ENCODE results near the gene C10orf143.

C10orf143 gene

DNA sequence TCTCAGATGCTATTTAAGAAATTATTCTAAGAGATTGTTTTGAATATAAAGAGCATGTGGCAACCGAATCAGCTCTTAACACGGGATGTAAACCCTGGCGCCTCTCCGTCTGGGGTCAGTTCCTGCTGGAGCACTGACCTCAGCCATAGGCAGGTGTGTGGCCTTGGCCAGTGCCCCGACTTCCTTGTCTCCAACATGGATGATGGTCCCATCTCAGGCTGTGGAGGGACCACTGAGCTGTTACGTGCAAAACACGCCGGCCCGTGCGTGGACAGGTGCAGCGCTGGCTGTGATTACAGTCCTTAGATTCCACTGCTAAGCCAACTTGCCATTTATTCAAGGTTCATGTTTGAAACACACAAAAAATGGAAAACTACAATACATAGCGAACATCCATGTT lies 59.9 kb downstream of the C10orf143 start:
- no peak for DNase-seq

- DNase-seq, result no peak
Measured at GRCh38 chr10:130049987-130050386, 60.6 kb downstream of the C10orf143 start.

DNA sequence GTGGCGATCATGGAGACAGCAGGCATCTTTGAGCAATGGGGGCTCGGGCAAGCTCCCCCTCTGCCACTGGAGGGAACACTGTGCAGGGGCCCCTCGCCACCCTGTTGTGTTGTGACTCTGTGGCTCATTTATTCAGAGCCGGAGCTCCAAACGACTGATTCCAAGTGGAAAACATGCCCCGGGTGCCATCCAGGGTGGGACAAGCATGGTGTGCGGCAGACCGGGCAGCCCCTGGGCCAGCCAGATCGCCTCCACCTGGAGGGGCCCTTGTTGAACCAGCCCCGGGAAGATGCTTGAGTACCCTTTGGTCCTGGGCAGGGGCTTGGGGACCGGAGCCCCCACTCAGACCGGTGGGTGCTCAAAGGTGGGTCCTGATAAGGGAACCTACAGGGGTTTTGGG lies 61.4 kb downstream of the C10orf143 start:
- no peak for DNase-seq

DNA sequence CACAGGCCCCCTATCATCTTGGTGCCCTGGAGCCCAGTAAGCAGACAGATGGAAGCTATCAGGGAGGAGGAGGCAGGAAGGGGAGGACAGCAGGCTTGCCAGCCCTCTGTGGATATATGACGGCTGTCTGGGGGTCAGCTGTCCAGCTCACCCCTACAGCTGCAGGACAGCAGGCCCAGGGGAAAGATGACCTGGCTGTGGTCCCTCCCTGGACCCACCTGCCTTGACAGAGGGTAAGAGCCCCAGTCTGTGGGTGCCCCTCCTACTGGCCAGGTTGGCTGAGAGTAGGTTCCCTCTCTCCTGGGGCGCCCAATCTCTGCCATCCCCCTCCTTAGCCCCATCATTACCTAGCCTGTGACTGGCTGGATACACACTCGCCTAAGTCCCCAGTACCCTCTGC lies 62.5 kb downstream of the C10orf143 start:
- no peak for DNase-seq

- DNase-seq, result no peak
Measured at GRCh38 chr10:130047336-130047735, 63.3 kb downstream of the C10orf143 start.

DNA sequence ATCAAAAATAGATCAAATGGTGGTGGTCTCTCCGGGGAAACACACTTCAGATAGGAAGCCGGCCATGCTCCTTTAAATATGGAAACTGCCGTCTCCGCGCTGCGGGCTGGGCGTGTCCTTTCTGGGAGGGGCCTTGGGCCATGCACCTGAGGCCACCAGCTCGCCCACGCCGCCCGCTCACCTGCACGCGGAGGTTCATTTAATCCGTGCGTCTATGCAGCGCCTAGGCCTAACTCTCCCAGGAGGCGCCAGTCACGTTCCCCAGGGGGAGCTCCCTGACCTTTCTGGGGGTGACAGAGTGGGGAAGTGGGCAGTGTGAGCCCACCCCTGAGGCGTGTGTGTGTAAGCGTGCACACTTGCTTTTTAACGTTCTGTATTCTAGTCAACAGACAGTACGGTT lies 64.0 kb downstream of the C10orf143 start:
- no peak for DNase-seq

DNA sequence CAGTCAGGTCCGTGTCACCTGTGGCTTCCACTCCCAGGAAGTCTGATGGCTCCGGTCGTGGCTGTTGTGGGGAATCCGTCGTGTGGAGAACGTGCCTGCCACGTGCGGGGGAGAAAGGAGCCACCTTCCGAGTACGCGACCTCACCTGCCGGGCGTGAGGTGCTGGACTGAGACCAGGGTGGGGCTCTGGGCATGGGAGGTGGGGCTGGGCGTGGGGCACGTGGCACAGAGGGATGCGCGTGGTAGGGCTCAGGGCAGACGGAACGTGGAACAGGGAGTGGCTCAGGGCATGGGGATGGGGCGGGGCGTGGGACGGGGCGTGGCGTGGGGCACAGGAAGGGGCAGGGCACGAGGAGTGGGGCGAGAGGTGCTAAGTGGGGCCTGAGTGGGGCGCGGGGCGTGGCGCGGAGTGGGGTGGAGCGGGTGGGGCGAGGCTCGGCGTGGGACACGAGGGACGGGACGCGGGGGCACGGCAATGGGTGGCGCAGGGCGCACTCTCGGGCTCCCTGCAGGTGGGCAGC lies 64.8 kb downstream of the C10orf143 start:
- no peak for DNase-seq

DNA sequence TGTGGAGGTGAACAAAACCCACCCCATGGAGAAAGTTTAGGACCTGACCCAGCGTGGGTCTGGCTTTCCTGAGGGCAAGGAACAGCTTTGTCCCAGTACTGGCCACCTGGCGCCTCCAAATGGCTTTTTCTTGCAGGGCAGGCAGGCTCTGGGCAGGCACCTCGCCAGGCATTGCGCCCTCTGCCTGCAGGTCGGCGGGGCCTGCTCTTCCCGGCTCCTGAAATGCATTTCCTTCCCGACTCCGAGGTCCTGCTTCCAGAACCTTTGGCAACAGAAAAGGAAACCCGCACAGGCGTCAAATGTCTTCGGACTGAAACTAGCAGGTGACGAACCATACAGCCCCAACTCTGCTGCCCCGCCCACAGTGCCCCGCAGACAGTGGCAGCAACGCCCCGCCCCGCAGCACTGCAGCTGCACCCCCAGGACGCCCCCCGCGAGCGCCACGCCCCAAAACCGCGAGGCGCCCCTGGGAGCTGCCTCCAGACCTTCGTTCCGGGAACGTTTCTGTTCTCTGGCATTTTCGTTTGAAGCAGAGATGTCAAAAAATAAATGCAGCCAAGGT lies 65.5 kb downstream of the C10orf143 start:
- no peak for DNase-seq

DNA sequence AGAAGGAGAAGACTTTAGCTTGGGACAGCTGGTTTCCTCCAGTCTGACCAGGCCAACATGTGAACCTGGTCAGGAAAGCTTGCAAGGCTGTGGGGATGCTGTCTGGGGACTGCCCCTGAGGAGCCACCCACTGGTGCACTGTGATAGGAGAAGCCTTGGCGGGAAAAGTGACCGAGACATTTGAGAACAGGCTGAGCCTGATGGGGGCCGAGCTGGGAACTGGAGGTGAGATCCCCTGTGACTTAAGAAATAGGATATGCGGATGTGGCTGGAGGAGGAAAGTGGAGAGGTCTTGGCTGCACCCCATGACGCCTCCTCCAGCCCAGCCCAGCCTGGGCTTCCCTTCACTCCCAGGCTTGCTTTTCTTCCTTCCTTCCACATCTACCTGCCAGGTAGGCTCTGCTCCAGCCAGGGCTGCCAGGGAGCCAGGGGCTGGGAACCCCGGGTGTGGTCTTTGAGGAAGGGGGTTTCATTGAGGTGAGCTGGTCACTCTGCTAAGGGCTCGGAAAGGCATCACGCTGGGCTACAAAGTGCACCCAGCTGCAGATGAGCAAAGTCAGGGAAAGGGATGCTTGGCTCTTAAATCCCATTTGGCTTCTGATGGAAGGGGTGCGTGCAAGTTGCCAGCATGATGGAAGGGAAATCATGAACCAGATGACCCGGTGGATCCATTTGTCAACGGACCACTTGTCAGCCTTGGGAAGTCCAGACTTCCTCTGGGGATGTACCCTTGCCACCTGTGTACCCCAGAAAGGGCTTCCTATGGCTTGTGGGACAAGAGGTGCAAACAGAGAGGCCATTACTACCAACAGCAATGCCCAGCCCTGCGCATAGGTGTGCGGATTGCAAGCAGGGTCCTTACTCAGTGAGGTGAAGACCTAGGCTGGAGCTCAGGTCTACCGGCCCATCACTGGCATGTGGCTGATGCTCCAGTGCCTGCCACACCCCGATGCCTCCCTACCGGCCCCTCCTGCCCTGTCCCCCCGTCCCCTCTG lies 66.3 kb downstream of the C10orf143 start:
- no peak for DNase-seq

DNA sequence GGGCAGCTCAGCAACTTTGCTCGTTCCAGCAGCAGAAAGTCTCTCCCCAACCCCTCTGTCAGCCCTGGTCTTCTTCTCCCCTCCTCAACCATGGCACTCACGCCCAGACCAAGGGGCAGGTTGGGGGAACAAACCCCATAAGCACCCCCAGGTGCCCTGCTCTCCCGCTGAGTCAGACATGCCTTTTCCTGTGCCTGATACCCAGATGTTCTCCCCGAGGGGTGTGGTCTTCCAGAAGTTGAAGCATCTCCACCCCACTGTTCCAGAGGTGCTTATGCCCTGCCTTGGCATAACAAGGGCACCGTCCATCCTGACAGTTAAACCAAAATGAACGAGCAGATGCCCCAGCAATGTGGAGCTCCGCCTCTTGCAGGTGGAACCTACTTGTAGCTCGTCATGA lies 67.1 kb downstream of the C10orf143 start:
- DNase-seq, result no peak

DNA sequence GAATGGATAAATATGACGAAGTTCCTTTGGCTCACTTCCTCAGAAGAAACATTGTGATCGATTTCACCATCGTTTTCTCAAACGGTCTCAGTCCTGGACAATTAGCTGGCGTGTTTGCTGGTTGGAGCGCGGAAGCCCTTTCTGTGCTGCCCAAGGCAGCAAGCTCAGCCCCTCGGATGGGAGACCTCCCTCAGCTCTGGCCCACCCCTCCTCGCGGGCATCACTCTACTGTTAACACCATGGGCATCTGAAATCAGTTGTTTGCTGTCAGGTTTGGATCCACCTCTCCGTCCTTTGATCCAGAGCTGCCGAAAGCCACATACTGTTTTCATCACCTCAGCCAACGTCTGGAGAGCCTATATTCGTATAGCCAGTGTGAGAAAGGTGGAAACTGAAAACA lies 68.2 kb downstream of the C10orf143 start:
- no peak for DNase-seq

DNA sequence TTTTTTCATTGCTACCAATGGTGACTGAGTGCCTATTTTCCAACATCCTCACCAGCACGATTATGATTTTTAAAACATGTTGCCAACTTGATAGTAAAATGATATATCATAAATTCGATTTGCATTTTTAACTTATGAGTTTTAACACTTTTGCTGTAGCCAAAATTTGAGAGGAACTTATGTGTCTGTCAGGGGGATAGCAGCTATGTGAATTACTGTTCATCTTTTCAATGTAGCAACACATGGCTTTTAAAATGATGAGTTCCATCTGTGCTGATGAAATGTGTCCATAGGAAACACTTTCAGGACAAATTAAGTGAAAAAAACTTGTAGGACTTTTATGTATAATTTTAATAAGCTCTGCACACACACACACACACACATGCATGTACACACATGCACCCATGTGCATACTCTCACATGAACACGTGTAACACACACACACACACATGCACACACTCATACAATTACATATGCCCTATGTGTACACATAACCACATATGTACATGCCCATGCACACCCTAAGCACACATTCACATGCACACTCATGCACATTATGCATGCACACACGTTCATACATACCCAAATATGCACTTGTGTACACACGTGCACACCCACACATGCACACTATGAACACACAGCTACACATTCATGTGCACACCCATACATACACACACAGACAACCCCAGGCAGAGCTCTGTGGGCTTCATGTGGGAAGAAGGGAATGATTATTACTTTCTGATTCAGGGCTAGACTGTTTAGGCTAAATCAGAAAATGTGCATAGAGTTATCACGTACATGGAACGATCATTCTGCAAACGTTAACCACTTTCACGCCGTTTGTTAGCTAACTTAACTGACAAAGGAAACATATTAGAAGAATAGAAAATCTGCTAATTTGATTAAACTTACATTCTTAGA lies 68.9 kb downstream of the C10orf143 start:
- no peak for DNase-seq

GRCh38 chr10:130040817-130041330 lies 69.8 kb downstream of the C10orf143 start:
- no peak for DNase-seq

GRCh38 chr10:130040351-130040750 lies 70.3 kb downstream of the C10orf143 start:
- DNase-seq, result no peak

DNA sequence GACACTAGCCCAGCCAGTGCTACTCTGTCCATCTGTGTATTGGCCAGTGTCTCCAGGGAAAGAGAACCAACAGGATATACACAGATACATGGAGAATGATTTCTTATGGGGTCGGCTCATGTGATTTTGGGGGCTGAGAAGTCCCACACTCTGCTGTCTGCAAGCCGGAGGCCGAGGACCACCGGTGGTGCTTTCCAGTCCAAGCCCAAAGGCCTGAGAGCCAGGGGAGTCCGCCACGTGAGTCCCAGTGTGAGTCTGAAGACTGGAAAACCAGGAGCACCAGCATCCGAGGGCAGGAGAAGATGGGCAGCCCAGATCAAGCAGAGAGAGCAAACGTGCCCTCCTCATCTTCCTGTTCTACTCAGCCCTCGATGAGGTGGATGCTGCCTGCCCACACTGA lies 71.5 kb downstream of the C10orf143 start:
- DNase-seq, result no peak

DNA sequence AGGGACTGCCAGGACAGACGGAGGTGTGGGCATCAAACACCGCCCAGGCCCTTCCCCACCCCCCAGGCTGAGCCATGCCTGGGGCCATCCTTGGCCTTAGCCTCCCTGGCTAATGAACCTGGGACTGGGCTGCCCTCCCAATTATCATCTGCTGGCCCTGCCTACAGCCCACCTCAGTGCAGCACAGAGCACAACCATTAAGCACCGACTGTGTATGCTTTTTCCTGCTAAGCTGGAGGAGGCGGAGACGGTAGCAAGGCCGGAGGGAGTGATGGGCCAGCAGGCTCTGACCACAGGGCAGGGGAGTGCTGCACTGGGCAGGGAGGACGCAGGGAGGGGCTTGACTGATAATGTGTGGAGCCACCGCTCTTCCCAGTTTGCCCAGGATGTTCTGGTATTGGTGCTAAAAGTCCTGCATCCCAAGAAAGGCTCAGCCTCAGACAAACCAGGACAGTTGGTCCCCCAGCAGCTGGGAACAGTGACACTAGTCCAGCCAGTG lies 72.0 kb downstream of the C10orf143 start:
- no peak for DNase-seq

DNA sequence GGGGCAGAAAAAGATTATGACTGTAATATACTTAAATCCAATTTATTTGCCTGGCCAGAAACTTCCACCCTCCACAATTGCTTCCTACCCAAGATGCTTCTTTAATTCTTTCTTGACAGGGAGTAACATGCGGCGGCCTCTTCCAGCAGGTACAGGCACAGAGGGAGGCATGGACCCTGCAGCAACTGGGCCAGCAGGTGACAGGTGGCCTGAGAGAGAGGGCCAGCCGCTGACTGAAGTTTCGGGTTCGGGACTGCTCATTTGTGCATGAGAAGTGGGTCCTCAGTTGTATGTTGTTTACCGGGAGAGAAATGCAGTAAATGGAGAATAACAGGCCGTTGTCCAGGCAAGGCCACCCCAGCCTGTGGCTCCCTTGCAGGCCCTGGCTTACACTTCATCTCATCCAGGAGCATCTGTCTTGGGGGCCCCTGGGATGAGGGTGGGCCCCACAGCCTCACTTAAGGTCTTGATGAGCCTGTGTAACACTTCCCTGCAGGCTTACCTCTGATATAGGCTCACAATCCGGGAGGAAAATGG lies 72.5 kb downstream of the C10orf143 start:
- DNase-seq, result no peak

- DNase-seq, result no peak
Measured at GRCh38 chr10:130037169-130037661, 73.4 kb downstream of the C10orf143 start.

DNA sequence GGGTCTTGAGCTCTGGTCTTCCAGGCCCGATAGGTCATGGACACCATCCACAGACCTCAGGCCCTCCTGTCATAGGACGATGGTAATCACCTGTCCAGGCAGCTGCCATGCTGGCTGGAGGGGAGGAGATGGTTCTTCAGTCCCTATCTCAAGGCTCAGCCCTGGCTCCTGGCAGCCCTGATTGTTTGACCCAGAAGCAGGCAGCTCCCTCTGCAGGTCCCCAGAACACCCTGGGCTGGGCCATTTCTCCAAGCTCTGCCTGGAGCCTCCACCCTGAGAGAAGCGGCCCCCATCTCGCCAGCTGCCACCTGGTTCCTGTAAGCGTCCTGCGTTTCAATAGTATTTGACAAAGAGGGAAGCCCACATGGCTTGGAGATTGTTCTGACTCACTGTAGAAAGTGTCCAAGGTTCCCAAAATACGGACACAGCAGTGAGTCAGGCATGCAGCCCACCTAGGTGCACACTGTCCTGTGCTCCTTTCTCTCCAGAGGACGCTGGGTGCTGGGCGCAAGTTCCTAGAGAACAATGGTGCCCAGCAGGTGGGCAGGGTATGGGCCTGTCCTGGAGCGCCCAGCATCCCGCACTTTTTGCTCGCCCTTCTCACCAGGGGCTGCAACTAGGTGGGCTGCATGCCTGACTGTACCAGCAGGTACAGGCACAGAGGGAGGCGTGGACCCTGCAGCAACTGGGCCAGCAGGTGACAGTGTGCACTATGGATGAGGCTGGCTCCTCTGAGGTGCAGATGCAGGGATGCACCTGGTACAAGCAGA lies 74.1 kb downstream of the C10orf143 start:
- no peak for DNase-seq

DNA sequence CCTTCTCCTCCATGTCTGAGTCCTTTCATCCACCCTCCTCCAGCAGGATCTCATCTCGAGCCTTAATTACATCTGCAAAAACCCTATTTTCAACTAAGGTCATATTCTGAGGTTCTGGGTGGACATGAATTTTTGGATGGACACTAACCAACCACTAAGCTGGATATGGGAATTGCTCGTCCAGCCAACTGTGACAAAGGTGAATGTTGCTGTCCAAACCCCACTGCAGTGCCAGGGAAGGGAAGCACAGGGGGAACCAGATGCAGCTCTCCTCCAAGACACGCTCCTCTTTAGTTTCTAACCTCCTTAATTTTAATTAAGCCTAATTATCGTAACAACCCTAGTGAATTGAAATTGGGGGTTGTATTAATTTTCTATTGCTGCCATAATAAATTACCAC lies 81.4 kb downstream of the C10orf143 start:
- DNase-seq, result no peak

GRCh38 chr10:130028465-130028819 lies 82.2 kb downstream of the C10orf143 start:
- no peak for DNase-seq
